ENCODE data around the gene SOWAHC.
"Not testable (repeated sequence)": the region's sequence is repeated elsewhere in the genome, so short reads cannot be mapped to it uniquely, and the experiment has no call there.

The SOWAHC gene

GRCh38 chr2:109615637-109616144, 1.5 kb downstream of the SOWAHC start:
- DNase-seq (ENCODE audit: low read depth): no peak

DNA sequence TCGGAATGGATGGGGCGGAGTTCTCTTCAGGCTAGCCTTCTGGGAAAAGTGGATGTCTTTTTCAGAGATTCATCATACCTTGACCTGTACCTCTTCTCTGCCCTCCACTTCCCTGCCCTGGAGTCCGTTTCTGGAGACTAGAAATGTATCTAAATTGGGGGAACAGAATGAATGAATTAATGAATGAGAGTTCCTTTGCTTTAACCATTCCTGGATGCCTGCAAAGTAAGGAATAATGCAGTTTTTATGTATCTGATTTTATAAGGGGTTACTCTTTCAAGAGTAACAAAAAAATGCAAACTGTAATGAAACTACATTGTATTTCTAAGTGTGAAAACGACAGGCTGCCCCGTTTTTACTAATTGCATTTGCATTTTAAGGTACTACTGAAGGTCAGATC, 2.0 kb downstream of the SOWAHC start:
- DNase-seq (ENCODE audit: low read depth): no peak

- no peak for DNase-seq (ENCODE audit: low read depth)
Measured at GRCh38 chr2:109619032-109619615, 5.0 kb downstream of the SOWAHC start.

- no peak for DNase-seq (ENCODE audit: low read depth)
Measured at GRCh38 chr2:109623297-109623696, 9.1 kb downstream of the SOWAHC start.

- no peak for DNase-seq (ENCODE audit: low read depth)
Measured at GRCh38 chr2:109623923-109624322, 9.8 kb downstream of the SOWAHC start.

GRCh38 chr2:109624339-109624738, 10.2 kb downstream of the SOWAHC start:
- DNase-seq (ENCODE audit: low read depth): no peak

GRCh38 chr2:109628321-109628720, 14.2 kb downstream of the SOWAHC start:
- DNase-seq (ENCODE audit: low read depth): not testable (repeated sequence)

DNA sequence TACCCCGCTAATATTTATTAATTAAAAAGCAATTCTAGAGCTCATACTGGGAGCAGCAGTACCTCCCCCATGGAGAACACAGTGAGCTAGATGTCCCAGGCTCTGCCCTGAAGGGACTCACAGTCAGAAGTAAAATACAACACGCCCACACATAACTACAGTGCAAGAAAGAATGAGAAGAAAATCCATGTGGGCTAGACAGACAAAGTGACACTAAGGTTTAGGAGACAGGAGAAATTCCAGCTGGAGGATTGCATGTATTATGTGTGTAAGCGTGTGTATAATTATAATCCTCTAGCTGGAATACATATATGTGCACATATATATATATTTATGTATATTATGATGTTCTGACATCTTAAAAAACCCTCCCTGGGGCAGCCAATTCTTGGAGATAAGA, 15.7 kb downstream of the SOWAHC start:
- DNase-seq (ENCODE audit: low read depth): no peak

DNA sequence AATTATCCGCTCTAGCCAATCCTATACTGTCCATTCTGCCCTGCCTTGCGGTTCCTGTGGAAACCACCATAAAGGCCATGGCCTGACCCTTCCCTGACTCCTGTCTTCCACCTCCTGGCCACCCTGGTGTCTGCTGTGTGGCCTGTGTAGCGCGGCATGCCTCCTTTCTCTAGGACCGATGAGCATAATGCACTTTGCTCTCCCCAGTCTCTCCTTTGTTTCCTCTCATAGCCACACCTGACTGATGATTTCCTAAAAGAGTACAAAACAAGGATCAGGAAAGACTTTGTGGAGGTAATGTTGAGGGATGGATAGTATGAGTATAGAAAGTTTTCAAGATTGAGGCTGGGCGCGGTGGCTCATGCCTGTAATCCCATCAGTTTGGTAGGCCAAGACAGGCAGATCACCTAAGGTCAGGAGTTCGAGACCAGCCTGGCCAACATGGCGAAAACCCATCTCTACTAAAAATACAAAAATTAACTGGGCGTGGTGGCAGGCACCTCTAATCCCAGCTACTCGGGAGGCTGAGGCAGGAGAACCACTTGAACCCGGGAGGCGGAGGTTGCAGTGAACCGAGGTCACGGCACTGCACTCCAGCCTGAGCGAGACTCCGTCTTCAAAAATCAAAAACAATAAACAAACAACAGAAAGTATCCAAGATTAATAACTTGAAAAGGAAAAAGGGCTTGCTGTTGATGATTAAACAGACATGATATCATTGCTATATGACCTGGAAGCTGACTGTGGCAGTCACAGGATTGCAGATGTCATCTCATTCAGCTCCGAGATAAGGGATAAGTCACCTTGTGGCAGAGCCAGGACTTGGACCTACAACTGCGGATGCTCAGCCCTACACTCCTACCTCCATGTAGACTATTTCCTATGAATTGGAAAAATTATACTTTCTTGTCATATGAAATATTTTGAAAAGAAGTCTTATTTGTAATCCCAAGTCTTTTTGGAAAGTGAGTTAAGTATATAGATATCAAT, 16.6 kb downstream of the SOWAHC start:
- DNase-seq (ENCODE audit: low read depth): no peak

DNA sequence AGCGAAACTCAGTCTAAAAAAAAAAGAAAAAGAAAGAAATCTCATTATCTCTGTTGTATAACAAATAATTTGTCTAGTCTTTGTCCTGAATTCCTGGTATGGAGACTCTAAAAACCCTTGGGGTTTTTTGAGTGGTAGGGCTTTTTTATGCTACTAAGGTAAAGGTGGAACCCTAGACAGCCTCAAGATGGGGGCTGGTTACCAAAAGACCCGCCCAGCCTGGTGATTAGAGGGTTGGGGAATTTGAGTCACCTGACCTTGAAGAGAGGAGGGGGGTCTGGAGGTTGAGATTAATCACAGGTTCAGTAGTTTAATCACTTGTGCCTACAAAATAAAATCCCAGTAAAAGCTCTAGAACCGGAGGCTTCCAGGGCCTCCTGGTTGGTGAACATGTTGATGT, 17.6 kb downstream of the SOWAHC start:
- no peak for DNase-seq (ENCODE audit: low read depth)

- DNase-seq (ENCODE audit: low read depth): no peak
Measured at GRCh38 chr2:109632158-109632789, 18.1 kb downstream of the SOWAHC start.

- no peak for DNase-seq (ENCODE audit: low read depth)
Measured at GRCh38 chr2:109633284-109633961, 19.3 kb downstream of the SOWAHC start.

DNA sequence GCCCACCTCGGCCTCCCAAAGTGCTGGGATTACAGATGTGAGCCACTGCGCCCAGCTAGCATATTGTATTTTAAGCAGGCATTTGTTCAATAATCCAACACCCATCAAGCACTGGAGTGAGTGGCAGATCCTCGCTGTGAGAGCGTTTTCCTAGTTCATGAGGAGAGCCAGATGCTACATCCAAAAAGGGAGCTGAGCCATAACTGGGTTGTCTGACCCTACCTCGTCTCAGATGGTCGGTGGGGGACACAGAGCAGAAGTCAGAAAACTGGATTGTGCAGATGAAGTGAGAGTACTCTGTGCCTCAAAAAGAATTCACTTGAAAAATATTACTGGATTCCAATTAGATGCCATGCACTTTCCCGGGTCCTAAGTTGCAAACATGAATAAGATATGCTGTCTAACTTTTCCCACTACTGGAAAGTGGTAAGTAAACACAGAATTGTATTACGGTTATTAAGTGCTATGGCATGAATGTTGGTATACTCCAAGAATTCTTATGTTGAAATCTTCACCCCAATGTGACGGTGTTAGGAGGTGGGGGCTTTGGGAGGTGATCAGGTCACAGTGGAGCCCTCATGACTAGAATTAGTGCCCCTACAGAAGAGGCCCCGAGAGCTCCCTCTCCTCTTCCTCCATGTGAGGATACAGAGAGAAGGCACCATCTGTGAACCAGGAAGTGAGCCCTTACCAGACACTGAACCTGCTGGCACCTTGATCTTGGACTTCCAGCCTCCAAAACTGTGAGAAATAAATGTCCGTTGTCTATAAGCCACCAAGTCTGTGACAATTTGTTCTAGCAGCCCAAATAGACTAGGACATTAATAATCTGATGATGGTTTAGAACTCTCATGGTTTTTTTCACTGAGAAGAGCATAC, 21.5 kb downstream of the SOWAHC start:
- no peak for DNase-seq (ENCODE audit: low read depth)

GRCh38 chr2:109636317-109636716, 22.2 kb downstream of the SOWAHC start:
- DNase-seq (ENCODE audit: low read depth): no peak

DNA sequence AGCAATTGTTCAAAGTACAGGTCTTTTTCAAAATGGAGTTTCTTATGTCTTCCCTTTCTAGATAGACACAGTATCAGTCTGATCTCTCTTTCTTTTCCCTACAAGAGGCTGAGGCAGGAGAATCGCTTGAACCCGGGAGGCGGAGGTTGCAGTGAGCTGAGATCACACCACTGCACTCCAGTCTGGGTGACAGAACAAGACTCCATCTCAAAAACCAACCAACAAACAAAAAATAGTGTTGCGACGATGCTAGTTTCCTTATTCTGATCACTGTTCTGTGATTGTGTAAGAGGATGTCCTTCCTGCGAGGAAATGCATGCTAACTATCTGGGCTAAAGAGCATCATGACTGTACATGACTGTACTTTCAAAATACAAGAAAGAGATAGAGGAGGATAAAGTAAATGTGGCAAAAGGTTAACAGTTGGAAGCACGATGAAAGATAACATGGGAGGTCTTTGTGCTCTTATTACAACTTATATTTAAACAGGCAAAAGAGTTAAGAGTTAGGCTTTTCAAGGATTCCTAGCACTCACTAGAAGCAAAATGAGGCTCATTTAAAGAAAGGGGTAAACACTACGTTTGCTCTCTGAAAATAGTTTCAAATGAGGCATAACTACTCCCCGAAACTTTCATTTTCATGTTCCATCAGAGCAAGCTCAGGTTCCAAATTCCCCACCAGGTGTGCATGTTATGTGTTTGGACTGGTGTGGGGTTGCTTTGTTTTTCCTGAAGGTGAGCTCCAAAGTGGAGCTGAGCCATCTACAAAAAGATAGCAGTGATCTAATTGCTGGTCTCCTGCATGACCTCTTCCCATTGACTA, 23.8 kb downstream of the SOWAHC start:
- DNase-seq (ENCODE audit: low read depth): no peak

- no peak for DNase-seq (ENCODE audit: low read depth)
Measured at GRCh38 chr2:109638795-109639194, 24.6 kb downstream of the SOWAHC start.

DNA sequence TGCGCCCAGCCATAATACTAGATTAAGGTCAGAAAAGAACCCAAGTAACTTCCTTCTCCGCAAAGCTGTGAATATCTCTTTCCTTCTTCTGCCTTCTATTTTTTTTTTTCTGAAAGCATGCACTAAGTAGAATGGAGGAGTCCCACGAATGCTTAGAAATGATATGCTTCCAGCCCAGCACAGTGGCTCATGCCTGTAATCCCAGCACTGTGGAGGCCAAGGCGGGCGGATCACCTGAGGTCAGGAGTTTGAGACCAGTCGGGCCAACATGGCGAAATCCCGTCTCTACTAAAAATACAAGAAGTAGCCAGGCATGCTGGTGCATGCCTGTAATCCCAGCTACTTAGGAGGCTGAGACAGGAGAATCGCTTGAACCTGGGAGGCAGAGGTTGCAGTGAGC, 25.8 kb downstream of the SOWAHC start:
- DNase-seq (ENCODE audit: low read depth): not testable (repeated sequence)

GRCh38 chr2:109644571-109645275, 30.6 kb downstream of the SOWAHC start:
- no peak for DNase-seq (ENCODE audit: low read depth)

DNA sequence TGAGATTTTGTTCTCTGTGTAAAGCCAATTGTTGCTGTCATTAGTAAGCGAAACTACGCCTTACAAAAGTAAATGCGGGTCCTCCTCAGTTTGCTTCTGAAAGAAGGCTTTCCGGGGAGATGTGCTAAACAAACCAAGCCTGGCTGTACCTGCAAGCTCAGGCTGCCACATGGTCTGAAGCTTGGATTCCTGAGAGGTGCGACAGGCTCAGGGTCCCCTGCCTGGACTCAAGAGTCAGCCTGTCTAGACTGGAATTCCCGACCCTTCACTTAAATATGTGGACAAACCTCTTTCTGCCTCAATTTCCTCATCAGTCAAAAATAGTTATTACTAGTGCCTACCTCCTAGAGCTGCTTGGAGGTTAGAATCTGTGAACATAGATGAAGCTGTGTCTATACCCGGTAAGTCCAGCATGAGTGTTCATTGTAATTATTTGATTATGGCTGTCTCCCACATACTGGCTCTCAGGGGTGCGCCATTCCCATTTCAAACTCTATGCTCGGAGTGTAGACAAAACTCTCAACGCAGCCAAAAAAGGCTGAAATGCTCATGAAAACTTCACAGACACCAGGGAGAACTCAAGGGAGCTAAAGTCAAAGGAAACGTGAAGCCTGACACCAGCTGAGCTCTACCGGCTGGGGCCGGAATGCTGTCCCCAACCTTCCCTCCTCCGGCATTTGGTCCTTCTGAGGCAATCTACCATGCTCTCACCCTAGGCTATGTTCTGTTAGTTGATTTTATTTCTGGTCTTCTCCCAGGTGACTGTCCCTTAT, 31.4 kb downstream of the SOWAHC start:
- DNase-seq (ENCODE audit: low read depth): no peak

Measured in activated T-cell treated with anti-CD3 and anti-CD28 coated beads for 24 hours (primary cell).